Neural cell (in vitro differentiated cells): ENCODE data around the gene KRT6C.

Source experiments
- CTCF ChIP-seq: fragments of 450-650 bp; IDR thresholded peaks from 2 replicates; pipeline ENCODE4 v1.5.1; 2014; ENCODE audit warnings: antibody characterized with exemption, mild to moderate bottlenecking, moderate library complexity; ENCODE audit not compliant: poor library complexity, severe bottlenecking
- EP300 ChIP-seq: fragments of 450-650 bp; conservative IDR thresholded peaks from 2 replicates; pipeline ENCODE4 v1.6.1; 2014; ENCODE audit warnings: antibody characterized with exemption, mild to moderate bottlenecking, moderate library complexity; ENCODE audit not compliant: poor library complexity, severe bottlenecking
- MXI1 ChIP-seq: fragments of 450-650 bp; conservative IDR thresholded peaks from 2 replicates; pipeline ENCODE4 v1.6.1; 2014; ENCODE audit warnings: antibody characterized with exemption, mild to moderate bottlenecking; ENCODE audit not compliant: poor library complexity, severe bottlenecking
- POLR2AphosphoS5 ChIP-seq: IDR thresholded peaks from 2 replicates; pipeline ENCODE4 v1.6.1; 2012
- REST ChIP-seq: IDR thresholded peaks from 2 replicates; pipeline ENCODE4 v1.6.1; 2012; ENCODE audit warnings: borderline replicate concordance
- SMC3 ChIP-seq: fragments of 450-650 bp; conservative IDR thresholded peaks from 2 replicates; pipeline ENCODE4 v1.6.1; 2014; ENCODE audit warnings: antibody characterized with exemption, mild to moderate bottlenecking, moderate library complexity; ENCODE audit not compliant: poor library complexity
- TAF1 ChIP-seq: IDR thresholded peaks from 2 replicates; pipeline ENCODE4 v1.6.1; 2012; ENCODE audit warnings: low read depth

- TF ChIP-seq TAF1 (no peak), POLR2AphosphoS5 (no peak), CTCF (no peak), SMC3 (no peak), REST (no peak), EP300 (no peak), MXI1 (no peak)
These were observed 48.1 kb upstream of the KRT6C start for GRCh38 chr12:52521568-52522266.
